Gastroesophageal sphincter (tissue), 3 donors: Measurements from ENCODE around the gene TRERF1.

Source experiments
- POLR2A ChIP-seq, 2 donors: fragments of 450-650 bp; IDR thresholded peaks; one replicate each; pipeline ENCODE4 v1.6.1; 2017; ENCODE audit warnings: antibody characterized with exemption in 2 of 2, mild to moderate bottlenecking in 2 of 2, moderate library complexity in 1 of 2
- POLR2AphosphoS5 ChIP-seq: sonication (generic); formaldehyde crosslinking; IDR thresholded peaks from one replicate; pipeline ENCODE4 v1.6.1; 2017; ENCODE audit warnings: antibody characterized with exemption
- TF ChIP-seq, protein P1 (sequence below), 4 experiments: fragments of 200-600 bp in 2 of 4; fragments of 450-650 bp in 2 of 4; sonication (generic) in 1 of 4; IDR thresholded peaks; one replicate each; pipeline ENCODE4 v1.5.1; 2017 to 2019; ENCODE audit warnings: antibody characterized with exemption in 4 of 4, mild to moderate bottlenecking in 2 of 4, moderate library complexity in 2 of 4

DNA sequence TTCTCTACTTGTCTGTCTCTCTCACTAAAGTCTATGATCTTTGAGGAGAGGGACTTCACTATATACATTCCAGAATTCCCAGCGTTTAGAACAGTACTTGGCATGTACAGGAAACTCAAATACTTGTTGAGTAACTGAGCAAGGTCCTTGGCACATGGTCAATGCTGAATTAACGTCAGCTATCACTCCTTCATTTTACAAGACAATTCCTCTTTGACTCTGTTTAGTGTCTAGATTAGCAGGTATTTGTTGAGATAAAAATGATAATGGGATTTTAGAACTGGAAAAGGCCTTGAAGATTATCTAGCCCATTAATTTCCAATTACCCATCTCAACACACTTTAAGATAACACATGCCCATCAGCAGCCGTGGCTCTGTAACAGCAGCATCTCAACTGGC lies 250.3 kb downstream of the TRERF1 start:
- TF ChIP-seq, protein P1, sequence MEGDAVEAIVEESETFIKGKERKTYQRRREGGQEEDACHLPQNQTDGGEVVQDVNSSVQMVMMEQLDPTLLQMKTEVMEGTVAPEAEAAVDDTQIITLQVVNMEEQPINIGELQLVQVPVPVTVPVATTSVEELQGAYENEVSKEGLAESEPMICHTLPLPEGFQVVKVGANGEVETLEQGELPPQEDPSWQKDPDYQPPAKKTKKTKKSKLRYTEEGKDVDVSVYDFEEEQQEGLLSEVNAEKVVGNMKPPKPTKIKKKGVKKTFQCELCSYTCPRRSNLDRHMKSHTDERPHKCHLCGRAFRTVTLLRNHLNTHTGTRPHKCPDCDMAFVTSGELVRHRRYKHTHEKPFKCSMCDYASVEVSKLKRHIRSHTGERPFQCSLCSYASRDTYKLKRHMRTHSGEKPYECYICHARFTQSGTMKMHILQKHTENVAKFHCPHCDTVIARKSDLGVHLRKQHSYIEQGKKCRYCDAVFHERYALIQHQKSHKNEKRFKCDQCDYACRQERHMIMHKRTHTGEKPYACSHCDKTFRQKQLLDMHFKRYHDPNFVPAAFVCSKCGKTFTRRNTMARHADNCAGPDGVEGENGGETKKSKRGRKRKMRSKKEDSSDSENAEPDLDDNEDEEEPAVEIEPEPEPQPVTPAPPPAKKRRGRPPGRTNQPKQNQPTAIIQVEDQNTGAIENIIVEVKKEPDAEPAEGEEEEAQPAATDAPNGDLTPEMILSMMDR (IDR thresholded peaks at IDR 0.05), result no peak
- TF ChIP-seq POLR2AphosphoS5 (no peak), POLR2A (IDR thresholded peaks at IDR 0.05) (no peak)
